DOHH2 (cell line): ENCODE data around the gene ERG.

Experiments used
- H3F3A ChIP-seq: fragments of 200-600 bp; sonication (generic), shearing (Covaris generic); 2 replicates; pipeline ENCODE4 v1.6.0; 2016; ENCODE audit warnings: antibody characterized with exemption, mild to moderate bottlenecking; ENCODE audit not compliant: control insufficient read depth, insufficient read depth
- H3K27ac ChIP-seq: fragments of 200-600 bp; sonication (generic); 2 replicates; pipeline ENCODE4 v1.5.1; 2014; ENCODE audit warnings: low read depth, mild to moderate bottlenecking, low read length, moderate library complexity
- H3K27me3 ChIP-seq: fragments of 200-600 bp; sonication (generic); 2 replicates; pipeline ENCODE4 v1.6.1; 2014; ENCODE audit warnings: mild to moderate bottlenecking, low read length, mixed read lengths; ENCODE audit not compliant: control insufficient read depth
- H3K36me3 ChIP-seq: fragments of 200-600 bp; sonication (generic); 2 replicates; pipeline ENCODE4 v1.6.1; 2014; ENCODE audit warnings: mild to moderate bottlenecking, low read length, moderate library complexity, mixed read lengths; ENCODE audit not compliant: control insufficient read depth
- H3K4me1 ChIP-seq: fragments of 200-600 bp; sonication (generic); 2 replicates; pipeline ENCODE4 v1.6.1; 2014; ENCODE audit warnings: mild to moderate bottlenecking, low read length, mixed read lengths; ENCODE audit not compliant: control insufficient read depth
- H3K4me2 ChIP-seq: fragments of 200-600 bp; sonication (generic); 2 replicates; pipeline ENCODE4 v1.6.0; 2014; ENCODE audit warnings: mild to moderate bottlenecking, low read length, moderate library complexity
- H3K4me3 ChIP-seq: fragments of 200-600 bp; sonication (generic); 2 replicates; pipeline ENCODE4 v1.5.1; 2014; ENCODE audit warnings: mild to moderate bottlenecking, low read length, mixed read lengths
- H3K79me2 ChIP-seq: fragments of 200-600 bp; sonication (generic); 2 replicates; pipeline ENCODE4 v1.6.1; 2014; ENCODE audit warnings: mild to moderate bottlenecking, low read length, mixed read lengths; ENCODE audit not compliant: control insufficient read depth
- H3K9me2 ChIP-seq: fragments of 200-600 bp; sonication (generic); replicated peaks from 2 replicates; pipeline ENCODE4 v1.6.1; 2014; ENCODE audit warnings: mild to moderate bottlenecking, low read length, mixed read lengths; ENCODE audit not compliant: control insufficient read depth
- H3K9me3 ChIP-seq: fragments of 200-600 bp; sonication (generic); 2 replicates; pipeline ENCODE4 v1.6.1; 2014; ENCODE audit warnings: antibody characterized with exemption, low read length, mixed read lengths; ENCODE audit not compliant: control insufficient read depth, insufficient read depth
- H4K20me1 ChIP-seq: fragments of 200-600 bp; sonication (generic); 2 replicates; pipeline ENCODE4 v1.6.0; 2014; ENCODE audit warnings: low read depth, mild to moderate bottlenecking, antibody characterized with exemption, low read length, moderate library complexity; ENCODE audit not compliant: control insufficient read depth, insufficient read depth
- CTCF ChIP-seq: fragments of 200-600 bp; sonication (generic); IDR thresholded peaks from one replicate; pipeline ENCODE4 v1.5.1; 2014; ENCODE audit warnings: antibody characterized with exemption, mild to moderate bottlenecking, low read depth, low read length; ENCODE audit not compliant: poor library complexity, severe bottlenecking
- EZH2phosphoT487 ChIP-seq: fragments of 200-600 bp; sonication (generic); IDR thresholded peaks from 2 replicates; pipeline ENCODE4 v1.6.1; 2017; ENCODE audit warnings: borderline replicate concordance, mild to moderate bottlenecking, antibody characterized with exemption, low read length, moderate library complexity, mixed read lengths

ERG gene

GRCh38 chr21:38467374-38467773 lies 30.9 kb downstream of the ERG start:
- no peak overlapping the region for H3K4me3 ChIP-seq
- H3K9me3 ChIP-seq: no peaks in the 10 kb centered on the region
- TF ChIP-seq EZH2phosphoT487: no peak
- no peak for TF ChIP-seq CTCF
- no peaks in the 10 kb centered on the region for H3F3A ChIP-seq
- H4K20me1 ChIP-seq: no peaks in the 10 kb centered on the region
- H3K36me3 ChIP-seq: no peaks in the 10 kb centered on the region
- no peaks in the 10 kb centered on the region for H3K4me1 ChIP-seq
- no peaks in the 10 kb centered on the region for H3K79me2 ChIP-seq
- no peaks in the 10 kb centered on the region for H3K27me3 ChIP-seq
- H3K9me2 ChIP-seq: no peaks in the 10 kb centered on the region
- H3K27ac ChIP-seq: no peak overlapping the region
- H3K4me2 ChIP-seq: no peak overlapping the region

GRCh38 chr21:38460171-38460742 lies 38.0 kb downstream of the ERG start:
- Histone ChIP-seq H3K27me3 (no peaks in the 10 kb centered on the region), H3K4me2 (no peak overlapping the region), H3K9me3 (no peaks in the 10 kb centered on the region), H3F3A (no peaks in the 10 kb centered on the region), H3K4me1 (no peaks in the 10 kb centered on the region), H3K27ac (no peak overlapping the region), H3K79me2 (no peaks in the 10 kb centered on the region), H4K20me1 (no peaks in the 10 kb centered on the region), H3K36me3 (no peaks in the 10 kb centered on the region), H3K9me2 (no peaks in the 10 kb centered on the region), H3K4me3 (no peak overlapping the region)
- TF ChIP-seq EZH2phosphoT487: no peak
- no peak for TF ChIP-seq CTCF

GRCh38 chr21:38459490-38459889 lies 38.8 kb downstream of the ERG start:
- TF ChIP-seq CTCF: no peak
- no peak for TF ChIP-seq EZH2phosphoT487
- Histone ChIP-seq H3K4me3 (no peak overlapping the region), H3K4me2 (no peak overlapping the region), H3K27ac (no peak overlapping the region), H3K79me2 (no peaks in the 10 kb centered on the region), H4K20me1 (no peaks in the 10 kb centered on the region), H3K9me3 (no peaks in the 10 kb centered on the region), H3K9me2 (no peaks in the 10 kb centered on the region), H3K4me1 (no peaks in the 10 kb centered on the region), H3F3A (no peaks in the 10 kb centered on the region), H3K36me3 (no peaks in the 10 kb centered on the region), H3K27me3 (no peaks in the 10 kb centered on the region)

GRCh38 chr21:38455403-38455802 lies 42.9 kb downstream of the ERG start:
- H3K27me3 ChIP-seq: no peaks in the 10 kb centered on the region
- no peak overlapping the region for H3K4me3 ChIP-seq
- no peaks in the 10 kb centered on the region for H4K20me1 ChIP-seq
- no peak overlapping the region for H3K27ac ChIP-seq
- no peaks in the 10 kb centered on the region for H3K9me2 ChIP-seq
- no peaks in the 10 kb centered on the region for H3K36me3 ChIP-seq
- H3F3A ChIP-seq: no peaks in the 10 kb centered on the region
- no peak for TF ChIP-seq CTCF
- TF ChIP-seq EZH2phosphoT487: no peak
- H3K79me2 ChIP-seq: no peaks in the 10 kb centered on the region
- no peaks in the 10 kb centered on the region for H3K9me3 ChIP-seq
- H3K4me1 ChIP-seq: no peaks in the 10 kb centered on the region
- no peak overlapping the region for H3K4me2 ChIP-seq
